Measurements from ENCODE around the gene CPT1B. TPM values are rescaled to one million over a fixed set of nuclear protein-coding genes. Genes with fewer than 3 reads are reported as not detected.
"Not testable (repeated sequence)": the region's sequence is repeated elsewhere in the genome, so short reads cannot be mapped to it uniquely, and the experiment has no call there.

The CPT1B gene
- total RNA-seq, 1 donor from 2014 or later = 94.5 TPM

- Mint-ChIP-seq H3K27me3 (no peaks in the 10 kb centered on the region), H3K4me3 (no peak overlapping the region), H3K27ac (no peak overlapping the region), H3K36me3 (no peaks in the 10 kb centered on the region), H3K9me3 (no peaks in the 10 kb centered on the region), H3K4me1 (ENCODE audit: unreplicated experiment) (peaks cover 33% of the 10 kb centered on the region)
- DNase-seq (ENCODE audit: extremely low spot score, unreplicated experiment) = no peak
- TF ChIP-seq CTCF (conservative IDR thresholded peaks at IDR 0.05) = no peak
Observed at GRCh38 chr22:50624347-50625130, 46.3 kb upstream of the CPT1B start.

- peaks cover 3% of the 10 kb centered on the region for H3K27me3 Mint-ChIP-seq
- H3K36me3 Mint-ChIP-seq = no peaks in the 10 kb centered on the region
- H3K4me1 Mint-ChIP-seq (ENCODE audit: unreplicated experiment) = peaks cover 23% of the 10 kb centered on the region
- H3K9me3 Mint-ChIP-seq = no peaks in the 10 kb centered on the region
- H3K27ac Mint-ChIP-seq = no peak overlapping the region
- DNase-seq (ENCODE audit: extremely low spot score, unreplicated experiment) = no peak
- no peak overlapping the region for H3K4me3 Mint-ChIP-seq
- TF ChIP-seq CTCF (conservative IDR thresholded peaks at IDR 0.05) = no peak
Observed at GRCh38 chr22:50622723-50623327, 44.6 kb upstream of the CPT1B start.

GRCh38 chr22:50621948-50622722 lies 43.9 kb upstream of the CPT1B start:
- Mint-ChIP-seq H3K36me3 (no peaks in the 10 kb centered on the region), H3K4me3 (peak overlapping the region; percentile 70), H3K4me1 (ENCODE audit: unreplicated experiment) (peaks cover 23% of the 10 kb centered on the region), H3K27me3 (peaks cover 6% of the 10 kb centered on the region), H3K27ac (peak overlapping the region; percentile 48), H3K9me3 (no peaks in the 10 kb centered on the region)
- DNase-seq (ENCODE audit: extremely low spot score, unreplicated experiment) = no peak
- no peak for TF ChIP-seq CTCF (conservative IDR thresholded peaks at IDR 0.05)

GRCh38 chr22:50621356-50621880 lies 43.2 kb upstream of the CPT1B start:
- no peaks in the 10 kb centered on the region for H3K36me3 Mint-ChIP-seq
- peak overlapping the region; percentile 48 for H3K27ac Mint-ChIP-seq
- DNase-seq (ENCODE audit: extremely low spot score, unreplicated experiment) = no peak
- peaks cover 6% of the 10 kb centered on the region for H3K27me3 Mint-ChIP-seq
- H3K9me3 Mint-ChIP-seq = no peaks in the 10 kb centered on the region
- no peak for TF ChIP-seq CTCF (conservative IDR thresholded peaks at IDR 0.05)
- H3K4me3 Mint-ChIP-seq = peak overlapping the region; percentile 72
- peaks cover 20% of the 10 kb centered on the region for H3K4me1 Mint-ChIP-seq (ENCODE audit: unreplicated experiment)

- peaks cover 6% of the 10 kb centered on the region for H3K27me3 Mint-ChIP-seq
Observed at GRCh38 chr22:50620593-50621355, 42.5 kb upstream of the CPT1B start.

GRCh38 chr22:50614296-50614695 lies 36.1 kb upstream of the CPT1B start:
- H3K27ac Mint-ChIP-seq; H3K9me3 Mint-ChIP-seq; H3K36me3 Mint-ChIP-seq; DNase-seq (ENCODE audit: extremely low spot score, unreplicated experiment); H3K4me3 Mint-ChIP-seq; H3K4me1 Mint-ChIP-seq (ENCODE audit: unreplicated experiment): not testable (repeated sequence)
- H3K27me3 Mint-ChIP-seq = peaks cover 13% of the 10 kb centered on the region

More at GRCh38 chr22:50620593-50621355, 42.5 kb upstream of the CPT1B start:
- peak; percentile 89 for TF ChIP-seq CTCF (conservative IDR thresholded peaks at IDR 0.05)
- Mint-ChIP-seq H3K4me1 (ENCODE audit: unreplicated experiment) (peaks cover 19% of the 10 kb centered on the region), H3K4me3 (peak overlapping the region; percentile 72), H3K36me3 (no peaks in the 10 kb centered on the region), H3K9me3 (no peaks in the 10 kb centered on the region), H3K27ac (peak overlapping the region; percentile 42)
- DNase-seq (ENCODE audit: extremely low spot score, unreplicated experiment) = peak; percentile 88
